ENCODE results near the gene GSE1. TPM values are rescaled to one million over a fixed set of nuclear protein-coding genes. Genes with fewer than 3 reads are reported as not detected.

Gene GSE1
- total RNA-seq, 1 experiment from 2014 or later = 42.7 TPM

DNA sequence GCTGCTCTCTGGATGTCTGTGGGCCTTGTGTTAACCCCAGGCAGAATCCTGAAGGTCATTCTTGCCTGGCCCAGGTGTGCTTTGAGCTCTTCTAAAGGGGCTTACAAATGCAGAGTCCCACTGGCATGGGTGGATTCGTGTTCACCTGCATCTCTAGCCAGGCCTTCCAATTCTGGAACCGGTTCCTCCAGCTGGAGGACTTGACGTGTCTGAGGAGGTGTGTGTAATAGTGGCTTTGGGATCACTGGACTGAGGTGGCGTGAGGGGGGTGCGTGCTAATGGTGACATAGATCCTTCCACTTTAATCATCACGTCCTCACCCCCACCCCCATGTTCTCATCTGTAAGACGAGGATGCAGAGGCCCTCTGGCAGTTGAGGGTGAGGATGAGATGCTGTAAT is 4.8 kb downstream of the GSE1 start:
- Histone ChIP-seq H3K4me1 (replicated peaks) (peaks cover 14% of the 10 kb centered on the region), H3K27ac (no peak overlapping the region)

DNA sequence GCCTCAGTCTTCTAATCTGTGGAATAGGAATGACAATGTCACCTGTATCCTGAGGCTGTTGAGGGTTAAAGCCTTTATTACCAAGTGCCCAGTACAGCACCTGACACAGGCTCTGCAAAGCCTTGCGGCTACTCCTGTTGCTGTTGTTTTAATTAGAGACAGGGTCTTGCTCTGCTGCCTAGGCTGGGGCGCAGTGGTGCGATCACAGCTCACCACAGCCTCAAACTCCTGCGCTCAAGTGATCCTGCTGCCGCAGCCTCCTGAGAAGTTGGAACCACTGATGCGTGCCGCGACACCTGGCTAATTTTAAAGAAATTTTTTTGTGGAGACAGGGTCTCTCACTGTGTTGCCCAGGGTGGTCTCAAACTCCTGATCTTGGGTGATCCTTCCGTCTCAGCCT is 5.4 kb downstream of the GSE1 start:
- no peaks in the 10 kb centered on the region for H3K27me3 ChIP-seq (replicated peaks)
- H3K36me3 ChIP-seq = no peaks in the 10 kb centered on the region
- no peak for DNase-seq (ENCODE audit: low read depth in 1 of 2, low spot score in 2 of 2)
- H3K9me3 ChIP-seq (replicated peaks) = no peaks in the 10 kb centered on the region
- H3K4me3 ChIP-seq = no peak overlapping the region
- H3K4me1 ChIP-seq (replicated peaks) = peaks cover 9% of the 10 kb centered on the region
- no peak overlapping the region for H3K27ac ChIP-seq

More for the DNA sequence above, 4.8 kb downstream of the GSE1 start:
- no peaks in the 10 kb centered on the region for H3K36me3 ChIP-seq
- H3K27me3 ChIP-seq (replicated peaks) = no peaks in the 10 kb centered on the region
- H3K9me3 ChIP-seq (replicated peaks) = no peaks in the 10 kb centered on the region
- no peak for DNase-seq (ENCODE audit: low read depth in 1 of 2, low spot score in 2 of 2)
- no peak overlapping the region for H3K4me3 ChIP-seq

DNA sequence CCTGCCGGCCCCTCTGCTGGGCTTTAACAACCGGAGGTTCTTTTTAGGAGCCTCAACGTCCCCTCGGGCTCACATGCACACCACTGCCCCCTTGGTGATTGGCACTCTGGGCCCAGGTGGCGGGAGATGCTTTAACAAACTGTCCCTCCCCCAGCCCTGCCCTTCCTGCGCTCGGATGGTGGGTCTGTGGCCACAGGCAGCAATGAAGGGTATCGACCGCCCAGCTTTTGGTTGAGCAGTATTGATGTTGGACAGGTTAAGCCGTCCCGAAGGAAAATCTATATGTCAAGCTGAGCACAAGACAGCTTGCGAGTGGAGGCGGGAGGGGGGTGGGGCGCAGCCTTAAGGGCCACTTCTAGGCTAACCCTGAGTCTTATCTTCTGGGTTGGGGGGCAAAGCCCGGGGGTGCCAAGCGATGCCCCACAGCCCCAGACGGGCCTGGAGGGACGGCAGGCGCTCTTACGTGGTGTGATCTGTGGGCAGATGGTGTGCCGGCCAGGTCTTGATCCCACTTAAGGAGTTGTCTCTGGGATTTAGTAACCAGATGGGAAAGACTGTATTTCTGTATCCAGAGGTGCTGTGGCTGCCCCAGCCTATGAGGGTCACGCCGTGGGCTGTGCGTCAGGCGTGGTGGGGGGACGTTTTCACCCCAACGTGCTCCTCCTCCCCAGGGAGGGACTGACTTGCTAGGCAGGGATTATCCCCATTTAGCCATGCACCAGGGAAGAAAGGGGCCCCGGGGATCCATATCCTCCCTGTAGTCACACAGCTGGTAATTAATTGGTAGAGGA is 6.2 kb downstream of the GSE1 start:
- Histone ChIP-seq H3K27ac (no peak overlapping the region), H3K4me1 (replicated peaks) (peaks cover 9% of the 10 kb centered on the region)

DNA sequence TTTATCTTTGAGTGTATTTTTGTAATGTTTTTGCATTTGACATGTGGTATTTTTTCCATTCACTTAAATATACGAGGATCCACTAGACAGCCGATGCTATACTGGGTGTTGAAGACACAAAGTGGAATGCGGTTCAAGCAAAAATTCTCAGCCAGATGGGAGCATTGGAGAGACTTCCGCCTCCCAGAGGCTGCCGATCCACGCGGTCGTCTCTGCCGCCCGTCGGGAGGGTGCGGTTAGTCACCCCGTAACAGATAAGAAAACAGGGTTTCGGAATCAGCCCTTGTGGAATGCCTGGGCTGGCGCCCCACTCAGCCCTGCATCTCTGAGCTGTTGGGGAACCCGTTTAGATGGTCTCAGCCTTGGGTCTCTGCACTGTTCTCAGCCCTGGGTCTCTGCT is 7.3 kb downstream of the GSE1 start:
- peaks cover 8% of the 10 kb centered on the region for H3K4me1 ChIP-seq (replicated peaks)
- no peak for DNase-seq (ENCODE audit: low read depth in 1 of 2, low spot score in 2 of 2)
- no peak overlapping the region for H3K27ac ChIP-seq
- no peaks in the 10 kb centered on the region for H3K36me3 ChIP-seq
- no peaks in the 10 kb centered on the region for H3K27me3 ChIP-seq (replicated peaks)
- no peaks in the 10 kb centered on the region for H3K9me3 ChIP-seq (replicated peaks)
- H3K4me3 ChIP-seq = no peak overlapping the region

More for the DNA sequence above, 6.2 kb downstream of the GSE1 start:
- H3K4me3 ChIP-seq = no peak overlapping the region
- no peaks in the 10 kb centered on the region for H3K9me3 ChIP-seq (replicated peaks)
- H3K36me3 ChIP-seq = no peaks in the 10 kb centered on the region
- no peak for DNase-seq (ENCODE audit: low read depth in 1 of 2, low spot score in 2 of 2)
- H3K27me3 ChIP-seq (replicated peaks) = no peaks in the 10 kb centered on the region

DNA sequence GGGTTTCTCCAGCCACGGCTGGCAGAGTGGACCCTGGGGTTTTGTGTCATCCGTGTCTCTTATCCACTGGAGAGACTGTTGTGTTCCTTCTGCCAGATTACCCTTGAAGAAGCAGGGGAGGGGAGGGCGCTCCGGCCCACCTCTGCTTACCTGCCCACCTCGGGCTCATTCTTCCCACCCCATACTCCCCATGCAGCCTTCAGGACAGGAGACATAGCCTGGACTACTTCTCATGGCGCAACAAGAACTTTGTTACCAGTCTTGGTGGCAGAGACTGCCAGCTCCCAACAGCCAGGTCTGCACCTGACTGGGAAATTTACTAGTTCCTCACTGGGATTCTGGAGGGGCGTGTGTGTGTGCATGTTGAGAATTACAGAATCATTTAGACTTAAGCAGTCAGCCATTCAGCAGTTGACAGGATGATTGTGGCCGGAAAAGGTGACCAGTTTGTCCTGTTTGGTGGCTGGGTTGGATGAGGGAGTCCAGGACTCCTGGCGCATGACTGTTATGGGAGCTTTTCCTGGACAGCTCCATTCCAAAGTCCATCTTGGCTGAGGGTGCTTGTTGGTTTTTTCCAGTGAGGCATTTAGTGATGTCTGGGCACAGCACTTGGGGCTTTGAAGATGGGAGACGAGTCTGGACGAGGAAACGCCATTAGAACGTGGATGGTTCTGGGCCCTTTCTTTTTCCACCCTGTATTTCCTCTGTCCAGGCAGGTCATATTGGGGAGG is 8.7 kb downstream of the GSE1 start:
- Histone ChIP-seq H3K27me3 (replicated peaks) (no peaks in the 10 kb centered on the region), H3K9me3 (replicated peaks) (no peaks in the 10 kb centered on the region), H3K27ac (no peak overlapping the region), H3K4me1 (replicated peaks) (no peaks in the 10 kb centered on the region), H3K36me3 (no peaks in the 10 kb centered on the region), H3K4me3 (no peak overlapping the region)
- no peak for DNase-seq (ENCODE audit: low read depth in 1 of 2, low spot score in 2 of 2)

DNA sequence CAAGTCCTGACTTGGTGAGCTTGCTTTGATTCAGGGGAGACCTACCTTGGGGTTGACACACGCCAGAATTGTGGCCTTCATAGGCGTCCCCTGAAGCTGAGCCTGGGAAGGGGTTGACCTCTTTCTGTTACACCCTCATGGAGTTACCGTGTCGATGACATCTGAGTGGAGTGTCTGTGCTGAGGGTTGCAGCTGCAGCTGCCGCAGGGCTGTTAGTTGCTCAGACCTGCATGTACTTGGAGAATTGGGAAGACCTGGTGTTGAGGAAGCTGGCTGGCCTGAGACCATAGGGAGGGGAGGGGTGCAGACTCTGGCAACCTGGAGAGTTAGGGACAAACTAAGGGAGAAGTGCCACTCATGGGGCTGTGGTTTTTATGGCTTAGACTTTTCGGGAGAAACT is 9.6 kb downstream of the GSE1 start:
- Histone ChIP-seq H3K4me3 (no peak overlapping the region), H3K27ac (no peak overlapping the region), H3K9me3 (replicated peaks) (no peaks in the 10 kb centered on the region), H3K4me1 (replicated peaks) (no peaks in the 10 kb centered on the region), H3K36me3 (no peaks in the 10 kb centered on the region), H3K27me3 (replicated peaks) (no peaks in the 10 kb centered on the region)
- DNase-seq (ENCODE audit: low read depth in 1 of 2, low spot score in 2 of 2) = no peak

DNA sequence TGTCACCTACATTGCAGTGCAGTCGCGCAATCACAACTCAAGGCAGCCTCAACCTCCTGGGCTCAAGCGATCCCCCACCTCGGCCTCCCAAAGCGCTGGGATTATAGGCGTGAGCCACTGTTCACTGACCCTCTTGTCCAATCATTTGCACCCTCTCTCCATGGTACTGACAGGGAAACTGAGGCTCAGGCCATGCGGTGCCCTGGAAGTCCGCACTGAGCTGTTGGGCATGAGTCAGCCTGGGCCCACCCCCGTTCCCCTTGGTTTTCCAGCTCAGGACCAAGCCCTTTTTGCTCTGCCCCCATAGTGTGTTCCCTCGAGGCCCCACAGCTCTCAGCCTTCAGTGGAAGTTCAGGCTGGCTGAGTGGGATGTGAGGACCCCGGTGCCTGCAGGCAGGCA is 10.1 kb downstream of the GSE1 start:
- Histone ChIP-seq H3K4me3 (no peak overlapping the region), H3K36me3 (no peaks in the 10 kb centered on the region), H3K4me1 (replicated peaks) (no peaks in the 10 kb centered on the region), H3K27me3 (replicated peaks) (no peaks in the 10 kb centered on the region), H3K27ac (no peak overlapping the region), H3K9me3 (replicated peaks) (no peaks in the 10 kb centered on the region)
- no peak for DNase-seq (ENCODE audit: low read depth in 1 of 2, low spot score in 2 of 2)

DNA sequence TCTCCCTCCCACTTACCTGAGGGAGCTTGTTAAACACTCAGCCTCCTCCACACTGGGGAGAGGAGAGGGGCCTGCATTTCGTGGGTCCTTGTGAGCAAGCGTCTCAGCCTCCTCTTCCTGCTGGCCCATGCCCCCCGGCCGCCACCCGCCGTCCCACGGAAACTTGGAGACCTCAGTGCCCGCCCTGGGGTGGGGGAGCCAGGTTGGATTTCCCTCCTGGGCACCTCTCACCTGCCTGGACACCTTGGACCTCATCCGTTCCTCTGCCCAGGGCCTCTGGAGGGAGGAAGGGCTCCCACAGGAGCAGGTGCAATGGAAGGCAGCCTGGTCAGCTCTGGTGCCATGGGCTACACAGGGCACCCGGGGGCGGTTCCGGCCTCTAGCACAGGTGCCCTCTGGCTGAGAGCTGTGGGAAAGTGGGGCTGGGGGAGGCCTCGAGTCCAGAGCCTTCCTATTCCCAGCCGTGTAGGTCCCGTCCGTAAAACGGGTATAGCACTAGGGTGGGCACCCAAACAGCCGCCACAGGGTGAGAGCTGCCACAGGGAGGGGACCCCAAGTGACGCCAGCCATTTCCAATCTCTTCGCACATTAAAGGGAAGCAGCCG is 11.0 kb downstream of the GSE1 start:
- H3K36me3 ChIP-seq = 0 out of 2 replicates have a peak, but pooled peaks cover 4% of the 10 kb centered on the region
- H3K27me3 ChIP-seq (replicated peaks) = no peaks in the 10 kb centered on the region
- H3K4me1 ChIP-seq (replicated peaks) = no peaks in the 10 kb centered on the region
- no peak overlapping the region for H3K4me3 ChIP-seq
- no peak overlapping the region for H3K27ac ChIP-seq
- H3K9me3 ChIP-seq (replicated peaks) = no peaks in the 10 kb centered on the region; the same call in 1 of the 2 replicates
- DNase-seq (ENCODE audit: low read depth in 1 of 2, low spot score in 2 of 2) = no peak

DNA sequence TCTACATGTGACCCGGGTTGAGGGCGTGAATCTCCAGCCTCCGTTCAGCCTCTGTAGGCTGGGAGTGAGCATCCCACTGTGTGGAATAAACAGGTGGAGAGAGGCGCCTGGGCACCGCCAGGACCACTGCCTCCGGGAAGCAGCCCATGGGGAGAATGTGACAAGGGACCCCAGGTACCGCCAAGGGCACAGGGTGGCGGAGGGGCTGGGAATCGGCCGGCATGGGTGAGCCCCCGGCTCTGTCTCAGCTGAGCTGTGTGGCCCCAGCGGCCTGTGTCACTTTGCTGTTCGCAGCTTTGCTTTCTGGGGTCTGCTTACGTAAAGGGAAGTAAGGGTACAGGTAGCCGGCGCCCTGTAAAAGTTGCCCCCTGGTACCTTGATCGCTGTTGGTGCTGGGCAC is 11.5 kb downstream of the GSE1 start:
- H3K36me3 ChIP-seq = 0 out of 2 replicates have a peak, but pooled peaks cover 7% of the 10 kb centered on the region
- peaks cover 5% of the 10 kb centered on the region for H3K9me3 ChIP-seq (replicated peaks)
- H3K4me3 ChIP-seq = no peak overlapping the region
- no peak for DNase-seq (ENCODE audit: low read depth in 1 of 2, low spot score in 2 of 2)
- H3K4me1 ChIP-seq (replicated peaks) = no peaks in the 10 kb centered on the region
- no peaks in the 10 kb centered on the region for H3K27me3 ChIP-seq (replicated peaks)
- H3K27ac ChIP-seq = no peak overlapping the region

DNA sequence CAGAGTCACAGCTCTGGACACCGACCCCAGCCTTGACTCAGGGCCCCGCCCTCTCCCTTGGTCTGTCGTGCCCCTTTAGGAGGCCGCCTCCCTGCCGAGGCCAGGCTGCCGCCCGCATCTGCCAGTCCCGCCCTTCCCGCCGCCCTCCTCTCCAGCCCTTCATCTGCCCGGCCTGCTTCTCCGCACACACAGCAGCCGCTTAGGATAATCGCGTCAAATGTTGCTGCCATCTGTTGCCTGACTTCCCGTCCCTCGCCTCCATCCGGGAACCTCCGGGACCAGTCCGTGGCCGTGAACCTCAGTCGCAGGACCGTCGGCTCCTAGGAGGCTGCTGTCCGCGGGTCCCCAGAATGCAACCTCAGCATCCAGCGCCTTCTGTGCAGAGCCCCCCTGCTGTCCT is 11.9 kb downstream of the GSE1 start:
- H3K4me3 ChIP-seq = no peak overlapping the region
- H3K36me3 ChIP-seq = 0 out of 2 replicates have a peak, but pooled peaks cover 7% of the 10 kb centered on the region
- no peak for DNase-seq (ENCODE audit: low read depth in 1 of 2, low spot score in 2 of 2)
- peaks cover 9% of the 10 kb centered on the region for H3K9me3 ChIP-seq (replicated peaks)
- H3K27ac ChIP-seq = no peak overlapping the region
- no peaks in the 10 kb centered on the region for H3K27me3 ChIP-seq (replicated peaks)
- no peaks in the 10 kb centered on the region for H3K4me1 ChIP-seq (replicated peaks)

DNA sequence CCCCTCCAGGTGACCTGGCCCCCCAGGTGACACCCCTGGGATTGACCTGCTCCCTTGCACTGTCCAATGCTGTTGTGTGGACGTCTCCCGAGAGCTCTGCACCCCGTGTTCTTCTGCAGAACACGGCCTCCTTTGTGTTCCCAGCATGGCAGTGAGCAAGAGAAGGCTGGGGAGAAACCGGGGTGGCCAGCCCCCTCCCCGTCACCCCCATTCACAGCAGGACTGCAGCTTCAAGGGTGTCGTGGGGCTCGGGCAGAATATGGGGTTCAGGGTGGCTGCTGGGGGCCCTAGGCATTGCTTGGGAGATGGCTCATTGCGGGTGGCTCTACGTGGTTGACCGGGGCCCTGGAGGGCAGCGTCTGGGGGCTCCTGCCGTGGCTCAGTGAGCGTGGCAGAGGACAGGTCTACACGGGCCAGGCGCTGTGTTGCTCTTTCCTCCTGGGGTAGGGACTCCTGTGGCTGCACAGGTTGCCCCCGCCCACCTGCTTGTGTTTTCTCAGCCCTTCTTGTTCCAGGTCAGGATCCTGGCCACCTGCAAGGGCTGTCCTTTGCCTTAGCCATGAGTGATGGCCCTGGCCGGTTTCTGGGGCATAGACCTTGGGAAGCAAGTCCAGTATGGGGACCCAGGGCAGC is 12.5 kb downstream of the GSE1 start:
- Histone ChIP-seq H3K4me1 (replicated peaks) (no peaks in the 10 kb centered on the region), H3K9me3 (replicated peaks) (peaks cover 13% of the 10 kb centered on the region), H3K27ac (no peak overlapping the region), H3K4me3 (no peak overlapping the region), H3K36me3 (peaks cover 7% of the 10 kb centered on the region; the same call in 1 of the 2 replicates), H3K27me3 (replicated peaks) (no peaks in the 10 kb centered on the region)
- DNase-seq (ENCODE audit: low read depth in 1 of 2, low spot score in 2 of 2) = no peak

DNA sequence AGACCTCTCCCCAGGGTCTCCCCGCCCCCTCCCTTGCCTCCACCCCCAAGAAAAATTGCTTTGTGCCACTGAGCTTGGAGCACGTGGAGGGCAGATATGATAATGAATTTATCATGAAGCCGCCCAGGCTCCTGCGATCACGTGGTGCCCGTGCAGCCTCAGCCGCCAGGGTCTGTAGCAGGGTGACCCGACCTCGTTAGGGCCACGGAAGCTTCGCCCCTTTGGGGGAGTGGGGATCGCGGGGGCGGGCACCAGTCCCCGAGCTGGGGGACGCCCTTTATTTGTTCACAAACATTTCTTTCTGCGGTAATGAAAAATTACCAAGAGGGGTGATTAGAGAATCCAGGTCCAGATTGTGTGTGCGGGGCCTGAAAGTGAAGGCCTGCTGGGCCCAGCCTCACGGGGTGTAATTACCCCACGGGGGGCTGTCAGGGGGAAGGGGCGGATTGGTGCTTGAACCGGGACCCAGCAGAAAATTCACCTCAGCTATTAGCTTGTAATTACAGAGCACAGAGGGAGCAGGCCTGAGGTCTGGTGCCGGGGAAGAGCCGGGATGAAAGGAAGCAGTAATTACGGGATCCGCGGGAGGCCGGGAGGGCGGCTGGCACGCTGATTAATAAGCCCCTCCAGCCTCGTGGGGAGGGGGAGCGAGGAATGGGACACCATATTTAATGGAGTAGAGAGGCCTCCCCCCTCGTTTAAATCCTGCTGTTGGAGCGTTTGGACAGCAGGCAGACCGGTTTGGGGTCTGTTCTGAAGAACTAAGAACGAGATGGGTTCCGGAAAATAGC is 13.3 kb downstream of the GSE1 start:
- Histone ChIP-seq H3K4me3 (no peak overlapping the region), H3K9me3 (replicated peaks) (peaks cover 13% of the 10 kb centered on the region), H3K36me3 (peaks cover 7% of the 10 kb centered on the region; the same call in 1 of the 2 replicates), H3K27ac (no peak overlapping the region), H3K27me3 (replicated peaks) (no peaks in the 10 kb centered on the region), H3K4me1 (replicated peaks) (no peaks in the 10 kb centered on the region)
- DNase-seq (ENCODE audit: low read depth in 1 of 2, low spot score in 2 of 2) = no peak

DNA sequence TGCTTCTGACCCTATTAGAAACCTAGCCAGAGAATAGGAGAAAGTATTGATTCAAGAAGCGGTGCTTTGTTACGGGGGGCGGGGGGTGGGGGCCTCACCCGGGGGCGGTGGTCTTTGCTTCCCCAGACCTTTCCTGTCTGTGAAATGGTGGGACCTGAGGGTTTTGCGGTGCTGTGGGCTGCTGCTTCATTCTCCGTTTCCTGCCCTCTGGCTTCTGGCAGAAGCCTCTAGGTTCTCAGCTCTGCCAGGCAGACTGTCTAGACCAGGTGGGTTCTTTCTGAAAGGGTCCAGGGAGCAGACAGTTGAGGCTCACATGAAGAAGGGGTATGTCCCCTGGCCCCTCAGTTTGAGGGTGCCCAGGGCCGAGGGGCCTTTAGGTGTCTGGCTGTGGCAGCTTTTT is 14.0 kb downstream of the GSE1 start:
- Histone ChIP-seq H3K4me1 (replicated peaks) (no peaks in the 10 kb centered on the region), H3K27ac (no peak overlapping the region), H3K36me3 (peaks cover 7% of the 10 kb centered on the region; the same call in 1 of the 2 replicates), H3K9me3 (replicated peaks) (peaks cover 13% of the 10 kb centered on the region), H3K4me3 (no peak overlapping the region), H3K27me3 (replicated peaks) (no peaks in the 10 kb centered on the region)
- no peak for DNase-seq (ENCODE audit: low read depth in 1 of 2, low spot score in 2 of 2)

Data from SJSA1 (cell line).